ENCODE data around the gene POLD1.
A peak's percentile ranks its signal among the peaks of the same experiment; 100 is the strongest.
"Not testable (repeated sequence)": the region's sequence is repeated elsewhere in the genome, so short reads cannot be mapped to it uniquely, and the experiment has no call there.

POLD1 gene

GRCh38 chr19:50383852-50384684, at the start of gene POLD1:
TSS of gene POLD1 (plus strand) at chr19:50384347. CDS start at chr19:50398852, 14,505 bp downstream.
- peak; percentile 56 for DNase-seq

- no peak for DNase-seq
These were observed 49.3 kb upstream of the POLD1 start for GRCh38 chr19:50334741-50335421.

DNA sequence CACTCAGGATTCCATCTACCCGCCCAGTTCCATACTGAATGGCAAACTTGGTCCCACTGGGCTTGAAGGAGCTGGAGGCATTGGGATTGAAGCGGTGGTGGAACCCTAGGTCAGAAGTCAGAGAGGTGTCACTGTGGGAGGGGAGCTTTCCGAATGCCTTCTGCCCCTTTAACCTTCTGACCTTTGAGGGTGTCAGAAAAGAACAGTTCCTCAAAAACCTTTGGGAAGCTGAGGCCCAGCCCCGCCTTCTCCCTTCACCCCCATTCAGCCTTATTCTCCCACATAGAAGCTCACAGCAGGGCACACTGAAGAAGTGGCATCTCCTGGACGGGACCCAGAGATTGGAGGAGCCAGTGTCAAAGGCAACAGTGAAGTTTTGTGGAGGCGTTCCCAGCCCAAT, 47.1 kb upstream of the POLD1 start:
- DNase-seq = not testable (repeated sequence)

DNA sequence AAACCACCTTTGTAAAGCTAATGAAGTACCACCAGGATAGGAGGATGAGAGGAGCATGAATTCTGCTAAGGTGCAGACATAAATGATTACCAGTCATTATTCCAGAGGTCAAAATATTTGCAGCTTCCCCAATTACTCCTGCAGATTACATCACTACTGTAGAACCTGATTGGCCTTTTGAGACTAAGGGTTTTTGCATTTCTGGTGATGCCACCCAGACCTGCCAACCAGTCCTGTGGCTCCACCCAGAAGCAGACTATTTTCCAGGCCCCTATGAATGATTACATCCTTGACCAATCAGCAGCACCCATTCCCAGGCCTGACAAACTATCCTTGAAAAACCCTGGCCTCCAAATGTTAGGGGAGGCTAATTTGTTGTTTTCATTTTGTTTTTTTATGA, 43.8 kb upstream of the POLD1 start:
- DNase-seq = no peak

- DNase-seq = no peak
These were observed 43.0 kb upstream of the POLD1 start for GRCh38 chr19:50341091-50341564.

DNA sequence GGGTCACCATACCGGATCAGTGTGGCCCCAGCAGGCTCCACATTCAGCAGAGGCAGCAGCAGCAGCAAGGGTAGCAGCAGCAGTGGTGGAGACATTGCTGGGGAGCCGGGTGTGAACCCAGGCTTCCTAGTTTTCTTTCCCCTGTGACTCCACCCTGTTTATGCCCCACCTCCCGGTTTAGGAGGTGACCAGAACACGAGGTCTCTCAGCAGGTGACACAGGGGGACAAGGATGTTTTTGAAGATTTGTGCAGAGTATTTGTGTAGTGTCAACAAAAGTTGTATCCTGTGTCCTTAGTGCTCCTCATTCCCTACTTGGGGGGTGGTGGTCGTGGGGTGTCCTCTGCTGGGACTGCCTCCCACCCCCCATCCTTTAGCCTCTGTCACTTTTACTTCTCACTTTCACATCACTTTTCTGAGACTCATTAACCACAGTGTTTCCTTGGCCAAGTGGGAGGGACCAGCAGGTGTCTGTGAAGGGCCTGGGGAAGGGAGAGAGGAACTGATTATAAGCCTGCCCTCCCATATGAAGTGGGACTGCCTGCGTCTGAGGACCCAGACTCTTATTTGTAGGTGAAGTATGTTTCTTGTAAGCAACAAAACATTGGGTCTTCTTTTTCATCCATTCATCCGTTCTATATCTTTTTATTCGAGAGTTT, 39.4 kb upstream of the POLD1 start:
- no peak for DNase-seq

GRCh38 chr19:50347089-50347581, 37.0 kb upstream of the POLD1 start:
- not testable (repeated sequence) for DNase-seq

- no peak for DNase-seq
These were observed 34.7 kb upstream of the POLD1 start for GRCh38 chr19:50349277-50350057.

DNA sequence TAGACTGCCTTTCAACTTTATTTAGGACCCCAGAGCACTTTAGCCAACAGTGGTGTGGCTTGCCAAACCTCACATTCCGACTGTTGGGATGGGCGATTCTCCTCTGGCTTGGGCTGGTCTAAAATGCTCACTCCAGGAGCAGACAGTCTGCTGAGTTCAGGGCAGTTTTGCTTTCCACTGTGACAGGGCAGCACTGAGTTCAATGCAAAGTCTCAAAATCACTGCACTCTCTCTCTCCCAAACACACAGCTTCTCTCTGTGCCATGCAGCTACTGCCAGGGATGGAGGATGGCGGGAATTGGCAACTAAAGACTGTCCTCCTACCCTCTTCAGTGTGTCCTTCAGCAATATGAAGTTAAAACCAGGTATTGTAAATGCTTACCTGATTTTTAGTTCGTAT, 31.9 kb upstream of the POLD1 start:
- no peak for DNase-seq

GRCh38 chr19:50353487-50353880, 30.7 kb upstream of the POLD1 start:
- DNase-seq = not testable (repeated sequence)

GRCh38 chr19:50356691-50357177, 27.4 kb upstream of the POLD1 start:
- no peak for DNase-seq

GRCh38 chr19:50357178-50358100, 26.7 kb upstream of the POLD1 start:
- DNase-seq = no peak

GRCh38 chr19:50358483-50359327, 25.4 kb upstream of the POLD1 start:
- DNase-seq = no peak

GRCh38 chr19:50359328-50359818, 24.8 kb upstream of the POLD1 start:
- DNase-seq = no peak

- DNase-seq = no peak
These were observed 22.7 kb upstream of the POLD1 start for GRCh38 chr19:50361290-50362029.

GRCh38 chr19:50362030-50362412, 22.1 kb upstream of the POLD1 start:
- DNase-seq = no peak

GRCh38 chr19:50362656-50363424, 21.3 kb upstream of the POLD1 start:
- no peak for DNase-seq

All from cortex of kidney (tissue), 1 donor.